HepG2 (cell line): ENCODE results near the gene ADAMTSL4. TPM values are rescaled to one million over a fixed set of nuclear protein-coding genes. Genes with fewer than 3 reads are reported as not detected.

Source experiments
- ATAC-seq: fragments of 200-7000 bp; cut with Tn5 transposase; 3 replicates; pipeline ENCODE4 v1.9.1; 2020; ENCODE audit warnings: mild to moderate bottlenecking, moderate library complexity
- BruUV-seq: library from RNA; stranded (reverse); fragments of 400-500 nt; replicated peaks from 2 replicates; lab custom pipeline; 2021; lab: Mats Ljungman, UMichigan
- CTCF ChIA-PET: fragments of 300-600 bp; formaldehyde crosslinking; extraction: SDS; loops from one replicate; lab custom pipeline; 2021; ENCODE audit warnings: low total read pairs, inconsistent platforms, low intra/inter-chr PET ratio; lab: Yijun Ruan, JAX
- POLR2A ChIA-PET: fragments of 350-600 bp; sonication (Branson Sonifier 250); formaldehyde crosslinking; loops from one replicate; lab custom pipeline; 2020; ENCODE audit warnings: antibody characterized with exemption, inconsistent platforms; lab: Yijun Ruan, JAX
- DNase-seq: peaks from one replicate; pipeline ENCODE4 v3.0.0-alpha.2; 2015; ENCODE audit warnings: low spot score
- FAIRE-seq: peaks from 3 replicates; lab custom pipeline; 2011; peaks lifted over from hg19 to GRCh38; lab: Jason Lieb, UNC
- H2AFZ ChIP-seq: one replicate; pipeline ENCODE4 v1.6.1; 2011; ENCODE audit warnings: low read length, inconsistent platforms
- H3K27ac ChIP-seq: fragments of 300-600 bp; 3 replicates; pipeline ENCODE4 v1.8.0; 2011; ENCODE audit warnings: mixed run types, mild to moderate bottlenecking, mixed read lengths, low read length, inconsistent platforms; ENCODE audit not compliant: insufficient read depth; ENCODE audit errors: extremely low read length
- H3K27me3 ChIP-seq, 2 experiments: fragments of 200-600 bp in 1 of 2; 2 replicates in 1 of 2; 3 replicates in 1 of 2; pipeline versions ENCODE4 v1.6.0 to v1.8.0; 2011; ENCODE audit warnings: low read length in 2 of 2, mild to moderate bottlenecking in 2 of 2, moderate library complexity in 2 of 2, inconsistent platforms in 1 of 2; ENCODE audit not compliant: insufficient read depth in 2 of 2, control insufficient read depth in 1 of 2
- H3K36me3 ChIP-seq, 2 experiments: fragments of 200-600 bp in 1 of 2; replicated peaks in 1 of 2; 2 replicates in 1 of 2; 3 replicates in 1 of 2; pipeline versions ENCODE4 v1.5.1 to v1.8.0; 2011; ENCODE audit warnings: low read length in 2 of 2, inconsistent platforms in 1 of 2; ENCODE audit not compliant: insufficient read depth in 2 of 2, control insufficient read depth in 1 of 2
- H3K4me1 ChIP-seq: 2 replicates; pipeline ENCODE4 v1.5.1; 2012; ENCODE audit warnings: low read length, inconsistent platforms; ENCODE audit not compliant: insufficient read depth
- H3K4me2 ChIP-seq: 2 replicates; pipeline ENCODE4 v1.6.0; 2011; ENCODE audit warnings: low read depth, low read length, inconsistent platforms
- H3K4me3 ChIP-seq, 3 experiments: fragments of 200-600 bp in 1 of 3; sonication (generic), shearing (Covaris generic) in 1 of 3; replicated peaks in 1 of 3; 2 replicates each; pipeline ENCODE4 v1.5.1; 2011 to 2016; ENCODE audit warnings: low read length in 3 of 3, inconsistent platforms in 2 of 3, low read depth in 2 of 3, mild to moderate bottlenecking in 2 of 3, control low read depth in 1 of 3, mixed read lengths in 1 of 3; ENCODE audit not compliant: insufficient read depth in 1 of 3
- H3K79me2 ChIP-seq: one replicate; pipeline ENCODE4 v1.6.1; 2011; ENCODE audit warnings: low read length, inconsistent platforms; ENCODE audit not compliant: insufficient read depth
- H3K9ac ChIP-seq: 2 replicates; pipeline ENCODE4 v1.6.0; 2011; ENCODE audit warnings: mild to moderate bottlenecking, low read depth, low read length, inconsistent platforms; ENCODE audit not compliant: insufficient read depth
- H3K9me3 ChIP-seq: 2 replicates; pipeline ENCODE4 v1.5.1; 2012; ENCODE audit warnings: mild to moderate bottlenecking, low read length
- H4K20me1 ChIP-seq: 2 replicates; pipeline ENCODE4 v1.6.0; 2011; ENCODE audit warnings: inconsistent platforms, mild to moderate bottlenecking, low read length, moderate library complexity; ENCODE audit not compliant: insufficient read depth
- ATF2 ChIP-seq: sonication (generic); formaldehyde crosslinking; IDR thresholded peaks from 2 replicates; pipeline ENCODE4 v1.4.0; 2020; ENCODE audit warnings: missing genetic modification reagents
- ATF5 ChIP-seq: sonication (generic); formaldehyde crosslinking; IDR thresholded peaks from 2 replicates; pipeline ENCODE4 v1.4.0; 2020; ENCODE audit warnings: mild to moderate bottlenecking, low read depth, missing genetic modification reagents
- FOXC1 ChIP-seq: sonication (generic); formaldehyde crosslinking; IDR thresholded peaks from 2 replicates; pipeline ENCODE4 v1.8.0; 2022; ENCODE audit warnings: mild to moderate bottlenecking, missing genetic modification reagents, borderline replicate concordance
- GATA4 ChIP-seq: sonication (generic); IDR thresholded peaks from 2 replicates; pipeline ENCODE4 v1.6.1; 2016; ENCODE audit warnings: antibody characterized with exemption, low read depth, borderline replicate concordance
- HNF4A ChIP-seq: sonication (generic); formaldehyde crosslinking; IDR thresholded peaks from 2 replicates; pipeline ENCODE4 v1.4.0; 2020; ENCODE audit warnings: missing genetic modification reagents
- TBL1XR1 ChIP-seq: fragments of 150-350 bp; IDR thresholded peaks from 2 replicates; pipeline ENCODE4 v1.6.1; 2014; ENCODE audit warnings: borderline replicate concordance, low read length; ENCODE audit not compliant: partially characterized antibody
- TOPORS ChIP-seq: sonication (generic); formaldehyde crosslinking; IDR thresholded peaks from 2 replicates; pipeline ENCODE4 v1.8.0; 2023; ENCODE audit warnings: mild to moderate bottlenecking, missing genetic modification reagents
- ZFP41 ChIP-seq: sonication (generic); formaldehyde crosslinking; IDR thresholded peaks from 2 replicates; pipeline ENCODE4 v1.4.0; 2020; ENCODE audit warnings: mild to moderate bottlenecking, missing genetic modification reagents, borderline replicate concordance
- ZGPAT ChIP-seq: IDR thresholded peaks from 2 replicates; pipeline ENCODE4 v1.6.1; 2016; ENCODE audit warnings: mild to moderate bottlenecking
- ZNF280B ChIP-seq: sonication (generic); formaldehyde crosslinking; IDR thresholded peaks from 2 replicates; pipeline ENCODE4 v1.5.0; 2020; ENCODE audit warnings: missing genetic modification reagents, mild to moderate bottlenecking, borderline replicate concordance
- ZNF597 ChIP-seq: sonication (generic); formaldehyde crosslinking; IDR thresholded peaks from 2 replicates; pipeline ENCODE4 v1.5.0; 2020; ENCODE audit warnings: missing genetic modification reagents
- ZNF616 ChIP-seq: sonication (generic); formaldehyde crosslinking; IDR thresholded peaks from 2 replicates; pipeline ENCODE4 v1.5.0; 2020; ENCODE audit warnings: low read depth, mild to moderate bottlenecking, missing genetic modification reagents
- ZNF740 ChIP-seq: sonication (generic); formaldehyde crosslinking; IDR thresholded peaks from 2 replicates; pipeline ENCODE4 v1.4.0; 2020; ENCODE audit warnings: missing genetic modification reagents
- ZNF839 ChIP-seq: sonication (generic); formaldehyde crosslinking; IDR thresholded peaks from 2 replicates; pipeline ENCODE4 v1.4.0; 2020; ENCODE audit warnings: missing genetic modification reagents, mild to moderate bottlenecking, borderline replicate concordance
- WGBS: methylation state at CpG from one replicate; pipeline ENCODE4 v1.1.6; 2017; ENCODE audit warnings: low lambda C conversion rate; 5-methylcytosine and 5-hydroxymethylcytosine counted together
- in situ Hi-C: cut with HindIII; loops from 2 replicates; pipeline ENCODE4 v1.10.0; 2017; ENCODE audit warnings: low pct_unique_long_range_greater_than_20kb; ENCODE audit not compliant: extremely low pct_ligation_motif_present
- intact Hi-C: fragments of 100-400 bp; cut with micrococcal nuclease; formaldehyde crosslinking; loops from one replicate; pipeline ENCODE4 v1.10.0; 2022; ENCODE audit not compliant: unreplicated experiment
- polyA plus RNA-seq, 8 experiments: library from polyadenylated mRNA; depleted of rRNA in 3 of 8; stranded (reverse) in 7 of 8; unstranded in 1 of 8; fragments of >200 nt; fragmentation: Illumina TruSeq in 4 of 8; extraction: Trizol in 4 of 8; gene quantifications; 2 replicates each; pipeline versions ENCODE4 v1.2.1 to v1.2.3, GENCODE V29; 2011 to 2016; ENCODE audit warnings: low read depth in 4 of 8, missing spikeins in 1 of 8, mixed read lengths in 1 of 8; ENCODE audit not compliant: insufficient read depth in 1 of 8
- total RNA-seq, 5 experiments: library from RNA; depleted of rRNA; stranded (reverse); fragments of >200 nt; fragmentation: Illumina TruSeq; extraction: Trizol; gene quantifications; 2 replicates each; pipeline ENCODE4 v1.2.3, GENCODE V29; 2016; ENCODE audit warnings: low read depth in 1 of 5

The ADAMTSL4 gene
- total and polyA plus RNA-seq, 2 of the 13 experiments (the other 11 are each of a cell fraction or from before 2014, with no cell fraction given), result 3.9 to 16.4 TPM

- TF ChIP-seq ZNF597 (CRISPR knock-in tag) (no peak), TBL1XR1 (no peak), ZGPAT (CRISPR knock-in tag) (no peak), ZFP41 (CRISPR knock-in tag) (no peak)
Observed at GRCh38 chr1:150555971-150556865, 7.0 kb downstream of the ADAMTSL4 start (continued).

GRCh38 chr1:150557065-150557600 is 7.9 kb downstream of the ADAMTSL4 start:
- peaks cover 0 to 5% of the 10 kb centered on the region in 2 experiments; a peak in 2 of 5 replicates for H3K36me3 ChIP-seq
- ChIA-PET POLR2A (interaction anchor here (1.3 kb wide), 1 partner anchor 23 kb away, joined by 4 read pairs; the partner anchor contains the start of gene MCL1), CTCF (no interaction called here)
- 97% methylated on average over 16 of the region's 26 CpGs for WGBS
- ATAC-seq (no peak), FAIRE-seq (no peak), DNase-seq (no peak)
- no peak overlapping the region for H3K4me2 ChIP-seq
- no peaks in the 10 kb centered on the region for H3K79me2 ChIP-seq
- in situ Hi-C loops (no loop called here), intact Hi-C loops (loop anchor here (10.0 kb wide), 1 partner anchor 302 kb away; the partner anchor contains the start of gene CA14)
- no TSS peak for BruUV-seq
- H3K27ac ChIP-seq, result no peak overlapping the region
- H2AFZ ChIP-seq, result no peak overlapping the region
- no peaks in the 10 kb centered on the region for H3K9me3 ChIP-seq
- peaks cover 47% of the 10 kb centered on the region for H3K4me1 ChIP-seq
- no peak overlapping the region for H3K9ac ChIP-seq
- H3K4me3 ChIP-seq, result no peak overlapping the region
- no peaks in the 10 kb centered on the region for H3K27me3 ChIP-seq
- H4K20me1 ChIP-seq, result no peaks in the 10 kb centered on the region
- no peak for TF ChIP-seq ZNF616 (CRISPR knock-in tag)
- TF ChIP-seq TOPORS (CRISPR knock-in tag), result no peak
- no peak for TF ChIP-seq HNF4A (CRISPR knock-in tag)
- no peak for TF ChIP-seq ZNF280B (CRISPR knock-in tag)
- no peak for TF ChIP-seq ATF2 (CRISPR knock-in tag)
- TF ChIP-seq ATF5 (CRISPR knock-in tag), result no peak
- no peak for TF ChIP-seq FOXC1
- no peak for TF ChIP-seq ZNF839 (CRISPR knock-in tag)
- no peak for TF ChIP-seq ZNF740 (CRISPR knock-in tag)
- TF ChIP-seq GATA4, result no peak
